Measurements from ENCODE around the gene CHRNA1.
"Not testable (repeated sequence)": the region's sequence is repeated elsewhere in the genome, so short reads cannot be mapped to it uniquely, and the experiment has no call there.

Gene CHRNA1

GRCh38 chr2:174717273-174717672 lies 47.0 kb downstream of the CHRNA1 start:
- no peak for DNase-seq (ENCODE audit: low read depth)

- DNase-seq (ENCODE audit: low read depth) = no peak
Observed at GRCh38 chr2:174716785-174717184, 47.5 kb downstream of the CHRNA1 start.

GRCh38 chr2:174713686-174714085 lies 50.6 kb downstream of the CHRNA1 start:
- no peak for DNase-seq (ENCODE audit: low read depth)

- DNase-seq (ENCODE audit: low read depth) = no peak
Observed at GRCh38 chr2:174711206-174711605, 53.1 kb downstream of the CHRNA1 start.

GRCh38 chr2:174709416-174710004 lies 54.8 kb downstream of the CHRNA1 start:
- not testable (repeated sequence) for DNase-seq (ENCODE audit: low read depth)

- no peak for DNase-seq (ENCODE audit: low read depth)
Observed at GRCh38 chr2:174708713-174709112, 55.6 kb downstream of the CHRNA1 start.

GRCh38 chr2:174705321-174705720 lies 59.0 kb downstream of the CHRNA1 start:
- no peak for DNase-seq (ENCODE audit: low read depth)

GRCh38 chr2:174704642-174705041 lies 59.6 kb downstream of the CHRNA1 start:
- no peak for DNase-seq (ENCODE audit: low read depth)

GRCh38 chr2:174704061-174704460 lies 60.2 kb downstream of the CHRNA1 start:
- DNase-seq (ENCODE audit: low read depth) = no peak

- DNase-seq (ENCODE audit: low read depth) = no peak
Observed at GRCh38 chr2:174703430-174703829, 60.8 kb downstream of the CHRNA1 start.

- DNase-seq (ENCODE audit: low read depth) = no peak
Observed at GRCh38 chr2:174702541-174702940, 61.7 kb downstream of the CHRNA1 start.

GRCh38 chr2:174699993-174700766 lies 64.1 kb downstream of the CHRNA1 start:
- DNase-seq (ENCODE audit: low read depth) = no peak

Measured in CMK (cell line).